GM12873 (cell line): Measurements from ENCODE around the gene ADPRM.

Experiments
- TF ChIP-seq, protein P1 (sequence below): IDR thresholded peaks from 2 replicates; pipeline ENCODE4 v1.5.1; 2012; ENCODE audit warnings: low read depth, mild to moderate bottlenecking, moderate library complexity, low read length, control low read depth; ENCODE audit not compliant: insufficient read depth; ENCODE audit errors: missing control alignments

Gene ADPRM

DNA sequence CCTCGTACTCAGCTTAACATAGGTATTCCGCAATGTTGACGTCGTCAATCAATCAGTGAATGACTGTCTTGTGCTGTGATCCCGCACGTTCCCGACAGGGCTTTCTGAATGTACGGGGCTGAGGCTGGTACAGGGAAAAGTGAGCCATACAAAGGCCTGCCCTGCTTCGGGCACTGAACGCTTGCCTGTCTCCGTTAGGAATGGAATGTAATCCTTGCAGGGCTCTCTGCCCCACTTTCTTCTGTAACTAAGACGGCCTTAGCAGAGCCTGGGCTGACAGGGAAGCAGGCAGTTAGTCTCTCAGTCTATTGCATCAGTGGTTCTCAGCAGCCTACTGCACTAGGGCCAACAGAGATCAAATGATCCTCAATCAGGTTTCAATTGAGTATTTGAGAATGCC, 24.1 kb upstream of the ADPRM start:
- TF ChIP-seq, protein P1, sequence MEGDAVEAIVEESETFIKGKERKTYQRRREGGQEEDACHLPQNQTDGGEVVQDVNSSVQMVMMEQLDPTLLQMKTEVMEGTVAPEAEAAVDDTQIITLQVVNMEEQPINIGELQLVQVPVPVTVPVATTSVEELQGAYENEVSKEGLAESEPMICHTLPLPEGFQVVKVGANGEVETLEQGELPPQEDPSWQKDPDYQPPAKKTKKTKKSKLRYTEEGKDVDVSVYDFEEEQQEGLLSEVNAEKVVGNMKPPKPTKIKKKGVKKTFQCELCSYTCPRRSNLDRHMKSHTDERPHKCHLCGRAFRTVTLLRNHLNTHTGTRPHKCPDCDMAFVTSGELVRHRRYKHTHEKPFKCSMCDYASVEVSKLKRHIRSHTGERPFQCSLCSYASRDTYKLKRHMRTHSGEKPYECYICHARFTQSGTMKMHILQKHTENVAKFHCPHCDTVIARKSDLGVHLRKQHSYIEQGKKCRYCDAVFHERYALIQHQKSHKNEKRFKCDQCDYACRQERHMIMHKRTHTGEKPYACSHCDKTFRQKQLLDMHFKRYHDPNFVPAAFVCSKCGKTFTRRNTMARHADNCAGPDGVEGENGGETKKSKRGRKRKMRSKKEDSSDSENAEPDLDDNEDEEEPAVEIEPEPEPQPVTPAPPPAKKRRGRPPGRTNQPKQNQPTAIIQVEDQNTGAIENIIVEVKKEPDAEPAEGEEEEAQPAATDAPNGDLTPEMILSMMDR: no peak

DNA sequence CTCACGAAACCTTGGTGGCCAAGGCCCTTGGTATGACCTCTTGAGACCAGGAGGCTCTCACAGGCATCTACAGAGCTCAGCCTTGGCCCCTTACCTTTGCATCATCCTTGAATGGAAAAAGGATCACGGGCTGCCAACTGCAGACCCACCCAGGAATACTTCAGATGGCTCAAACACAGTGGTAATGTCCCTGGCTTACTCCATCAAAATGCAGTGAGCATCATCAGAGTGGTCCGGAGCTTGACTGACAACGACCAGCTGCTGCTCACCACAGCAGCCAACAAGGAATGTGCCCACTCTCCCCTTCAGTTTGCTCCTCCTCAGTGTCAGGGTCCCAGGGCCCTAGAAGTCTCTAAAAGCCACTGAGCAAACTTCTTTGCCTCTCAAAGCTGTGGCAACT, 22.7 kb upstream of the ADPRM start:
- TF ChIP-seq, protein P1: no peak

DNA sequence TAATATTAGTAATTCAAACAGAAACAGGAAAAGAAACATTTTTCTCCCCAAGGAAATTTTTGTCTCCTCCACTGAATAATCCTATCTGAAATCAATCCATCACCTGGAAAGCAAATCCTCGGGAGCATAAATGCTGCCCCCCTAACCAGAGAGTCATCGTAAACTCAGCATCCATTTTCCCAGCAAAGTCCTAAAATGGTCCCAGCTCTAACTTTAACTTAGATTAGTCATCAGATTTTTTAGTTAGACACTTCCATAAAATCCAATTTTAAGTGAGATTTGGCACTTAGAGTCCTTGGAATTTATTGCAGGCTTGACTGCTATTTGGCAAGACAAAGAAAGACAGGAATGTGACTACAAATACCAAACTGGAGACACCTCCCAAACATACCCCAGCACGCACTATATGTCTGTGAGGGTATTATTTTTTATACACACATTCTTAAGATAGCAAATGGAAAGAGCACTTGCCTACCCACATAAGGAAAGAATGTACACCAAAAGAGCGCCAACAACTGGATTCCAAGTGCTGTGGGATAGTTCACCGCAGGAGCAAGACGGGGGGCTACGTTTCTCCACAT, 15.4 kb upstream of the ADPRM start:
- TF ChIP-seq, protein P1: no peak

DNA sequence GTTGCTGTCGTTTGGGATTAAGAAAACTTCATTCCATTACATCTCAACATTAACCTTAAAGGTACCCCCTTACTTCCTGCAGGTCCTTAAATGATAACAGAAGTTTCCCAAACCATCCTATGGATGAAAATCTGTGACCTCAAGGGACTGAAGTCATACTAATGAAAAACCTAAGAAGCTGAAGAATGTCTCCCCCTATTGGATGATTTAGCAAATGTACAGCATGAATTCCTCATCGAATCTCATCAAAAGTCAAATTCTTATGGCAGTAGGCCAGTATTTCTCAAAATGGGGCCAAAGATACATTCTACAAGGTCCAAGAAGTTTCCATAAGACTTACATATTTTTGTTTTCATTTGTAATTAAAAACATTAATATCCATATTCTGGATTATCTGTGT, 13.5 kb upstream of the ADPRM start:
- TF ChIP-seq, protein P1: peak; percentile 64

DNA sequence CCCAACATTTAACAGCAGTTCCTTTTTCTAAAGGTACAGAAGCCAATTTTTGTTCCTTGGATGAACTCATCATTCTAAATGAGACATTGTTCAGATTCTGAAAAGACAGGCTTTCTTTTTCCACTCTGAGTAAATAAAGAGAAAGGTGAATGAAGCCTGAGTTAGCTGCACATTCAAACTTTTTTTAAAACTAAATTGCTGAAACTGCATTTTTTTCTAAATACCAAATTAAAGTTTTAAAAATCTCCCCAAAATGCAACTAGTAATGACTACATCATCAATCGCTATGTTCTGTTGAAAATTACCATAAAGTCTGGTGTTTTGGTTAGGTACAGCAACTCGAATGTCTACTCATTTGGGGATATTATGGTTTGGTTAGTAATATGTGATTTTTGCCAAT, 9.9 kb upstream of the ADPRM start:
- TF ChIP-seq, protein P1: no peak

DNA sequence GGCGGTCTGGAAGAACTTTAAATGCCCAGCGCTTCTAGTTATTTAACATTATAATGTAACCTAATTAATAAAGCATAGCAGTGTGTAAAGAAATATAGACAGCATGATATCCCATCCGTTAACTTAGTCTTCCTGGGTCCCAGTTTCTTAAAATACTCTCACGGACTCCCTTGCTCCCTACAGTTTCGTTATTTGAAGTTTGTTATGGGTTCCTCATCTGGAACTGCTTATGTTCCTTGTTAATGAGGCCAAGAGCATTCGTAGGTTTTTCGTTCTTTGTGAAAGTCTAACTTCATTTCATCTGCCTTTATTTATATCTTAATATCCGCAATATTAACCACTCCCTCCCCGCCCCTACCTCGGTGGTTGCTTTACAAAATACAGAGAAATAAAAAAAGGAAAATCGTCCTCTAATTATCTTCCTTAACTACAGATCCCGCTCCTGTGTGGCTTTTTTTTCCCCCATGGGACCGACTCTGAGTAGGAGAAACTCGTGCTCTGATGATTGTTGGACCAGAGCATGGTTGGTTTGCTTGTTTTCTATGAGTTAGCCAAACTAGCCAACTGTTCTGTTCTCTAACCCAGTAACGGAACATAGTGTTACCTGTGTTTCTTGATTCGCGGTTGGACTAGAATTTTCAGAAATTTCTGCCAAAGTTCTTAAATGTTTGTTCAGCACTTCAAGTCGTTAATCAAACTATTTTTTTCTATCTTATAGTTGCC, 863 bp downstream of the ADPRM start:
- TF ChIP-seq, protein P1: no peak

DNA sequence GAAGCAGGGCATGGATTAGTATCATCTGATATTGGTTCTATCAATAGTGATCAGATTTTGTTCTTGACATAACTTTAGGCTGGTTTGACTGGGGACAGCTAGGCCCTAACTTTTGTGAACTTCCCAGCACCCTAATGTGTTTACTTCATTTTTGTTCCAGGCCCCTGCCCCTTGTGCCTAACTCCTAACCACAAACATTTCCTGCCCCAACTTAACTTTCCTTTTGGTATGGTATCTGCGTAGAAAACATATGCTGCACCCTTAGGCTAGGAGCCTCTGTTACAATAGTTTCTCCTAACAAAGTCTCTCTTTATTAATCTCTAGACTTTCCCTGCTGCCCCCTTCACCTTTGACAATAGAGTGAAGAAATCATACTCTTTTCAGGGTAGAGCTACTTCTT, 2.5 kb downstream of the ADPRM start:
- TF ChIP-seq, protein P1: no peak
